HG03159 (cell line): Measurements from ENCODE around the gene STX8.
"Not testable (repeated sequence)": the region's sequence is repeated elsewhere in the genome, so short reads cannot be mapped to it uniquely, and the experiment has no call there.

ENCODE experiments used
- ATAC-seq: cut with Tn5 transposase; IDR thresholded peaks from one replicate; pipeline ENCODE4 v1.9.1; 2021; ENCODE audit warnings: mild to moderate bottlenecking, moderate library complexity; ENCODE audit not compliant: unreplicated experiment

Gene STX8, protein sequence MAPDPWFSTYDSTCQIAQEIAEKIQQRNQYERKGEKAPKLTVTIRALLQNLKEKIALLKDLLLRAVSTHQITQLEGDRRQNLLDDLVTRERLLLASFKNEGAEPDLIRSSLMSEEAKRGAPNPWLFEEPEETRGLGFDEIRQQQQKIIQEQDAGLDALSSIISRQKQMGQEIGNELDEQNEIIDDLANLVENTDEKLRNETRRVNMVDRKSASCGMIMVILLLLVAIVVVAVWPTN

DNA sequence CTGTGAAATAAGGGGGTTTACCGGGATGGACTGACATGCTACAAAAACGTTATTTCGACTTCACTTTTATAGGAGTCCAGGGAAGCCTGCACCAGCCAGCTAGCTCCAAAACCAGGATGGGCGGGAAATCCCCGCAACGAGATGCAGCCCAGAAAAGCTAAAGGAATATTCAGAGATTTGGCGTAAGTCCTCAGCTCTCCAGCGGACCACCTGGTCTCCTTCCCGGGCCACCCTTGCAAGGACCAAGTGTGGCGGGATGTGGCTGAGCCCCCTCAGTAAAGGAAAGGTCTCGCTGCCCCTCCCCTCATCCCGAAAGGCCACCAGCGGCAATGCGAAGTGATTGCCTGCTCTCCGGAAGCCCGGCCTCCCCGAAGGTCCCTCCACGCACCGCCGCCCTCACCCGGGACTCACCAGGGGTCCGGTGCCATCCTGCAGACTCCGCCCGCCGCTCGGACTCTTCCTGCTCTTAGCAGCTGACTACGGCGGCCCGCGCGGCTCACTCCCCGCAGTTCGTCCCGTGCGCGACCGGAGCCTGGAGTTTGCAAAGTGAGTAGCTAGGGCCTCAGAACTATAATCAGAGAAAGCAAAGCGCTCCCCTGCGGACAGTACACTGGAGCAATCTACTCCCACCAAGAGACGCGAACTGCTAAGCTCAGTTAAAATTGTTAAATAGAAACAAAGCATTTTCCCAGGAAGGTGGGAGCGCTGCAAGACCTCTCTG lies at the start of gene STX8:
Gene STX8 (minus strand): TSS at position 440 of the 721 bp plus-strand sequence. CDS start 12 bp downstream, at position 428.
- peak; percentile 80 for ATAC-seq

DNA sequence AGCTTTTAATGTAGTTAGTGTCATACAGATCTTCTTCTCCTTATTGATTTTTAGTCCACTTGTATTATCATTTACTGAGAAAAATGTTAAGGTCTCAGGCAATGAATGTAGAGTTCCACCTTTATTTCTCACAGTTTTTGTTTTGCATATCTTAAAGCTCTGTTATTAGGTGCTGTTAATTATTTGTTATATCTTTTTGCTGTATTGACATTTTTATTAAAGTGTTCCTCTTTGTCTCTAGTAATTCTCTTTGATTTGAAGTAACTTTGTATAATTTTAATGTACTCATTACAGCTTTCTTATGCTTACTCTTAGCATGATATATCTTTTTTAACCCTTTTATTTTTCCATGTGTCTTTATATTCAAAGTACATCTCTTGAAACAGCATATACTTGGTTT lies 47.3 kb upstream of the STX8 start:
- ATAC-seq, result no peak

DNA sequence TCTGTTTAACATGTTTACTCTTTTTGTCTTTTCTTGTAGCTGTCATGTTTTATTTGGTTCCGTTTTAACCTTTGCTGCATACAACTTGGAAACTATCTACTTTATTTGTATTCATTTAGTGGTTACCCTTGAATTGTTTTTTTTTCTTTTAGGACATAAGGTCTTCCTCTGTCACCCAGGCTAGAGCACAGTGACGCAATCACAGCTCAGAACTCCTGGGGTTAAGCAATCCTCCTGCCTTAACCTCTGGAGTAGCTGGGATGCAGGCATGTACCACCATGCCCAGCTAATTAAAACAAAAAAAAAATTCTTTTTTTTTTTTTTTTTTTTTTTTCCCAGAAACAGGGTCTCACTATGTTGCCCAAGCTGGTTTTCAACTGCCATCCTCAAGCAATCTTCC lies 39.9 kb upstream of the STX8 start:
- ATAC-seq, result no peak

DNA sequence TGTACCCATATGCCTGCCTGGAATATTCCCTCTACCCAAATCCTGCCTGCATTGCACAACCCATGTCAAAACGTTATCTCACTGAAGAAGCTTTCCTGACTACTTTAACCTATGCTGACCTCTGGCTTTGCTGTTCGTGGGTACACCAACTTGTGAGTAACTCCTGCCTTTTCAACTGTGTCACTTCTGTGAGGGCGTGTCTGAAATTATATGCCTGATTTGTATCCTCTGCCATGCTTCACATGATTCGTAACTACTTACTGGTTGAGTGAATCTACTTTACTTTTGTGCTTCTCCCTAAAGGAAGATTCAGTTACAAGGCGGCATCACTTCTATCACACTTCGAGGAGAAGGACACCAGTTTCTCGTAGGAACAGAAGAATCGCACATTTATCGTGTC lies 36.4 kb upstream of the STX8 start:
- ATAC-seq, result no peak

DNA sequence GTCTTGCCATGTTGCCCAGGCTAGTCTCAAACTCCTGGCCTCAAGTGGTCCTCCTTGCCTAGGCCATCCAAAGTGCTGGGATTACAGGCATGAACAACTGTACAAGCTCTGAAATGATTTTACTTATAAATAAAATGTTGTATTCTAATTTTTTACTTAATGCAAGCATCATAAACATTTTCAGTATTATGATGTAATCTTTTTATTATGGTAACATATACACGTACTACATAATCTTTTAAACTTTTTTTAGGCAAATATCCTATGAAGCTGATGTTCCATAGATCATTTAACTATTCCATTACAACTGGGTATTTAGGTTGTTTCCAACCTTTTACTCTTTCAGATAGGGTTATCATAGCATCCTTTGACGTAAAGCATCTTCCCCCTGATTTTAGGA lies 35.9 kb upstream of the STX8 start:
- no peak for ATAC-seq

DNA sequence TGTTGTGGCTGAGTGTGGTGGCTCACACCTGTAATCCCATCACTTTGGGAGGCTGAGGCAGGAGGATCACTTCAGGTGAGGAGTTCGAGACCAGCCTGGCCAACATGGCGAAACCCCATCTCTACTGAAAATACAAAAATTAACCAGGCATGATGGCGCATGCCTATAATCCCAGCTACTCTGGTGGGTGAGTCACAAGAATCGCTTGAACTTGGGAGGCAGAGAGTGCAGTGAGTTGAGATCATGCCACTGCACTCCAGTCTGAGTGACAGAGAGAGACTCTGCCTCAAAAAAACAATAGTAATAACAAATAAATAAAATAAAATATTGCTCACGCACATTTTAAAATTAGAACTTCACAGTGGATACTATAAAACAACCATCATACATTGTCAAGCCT lies 31.4 kb upstream of the STX8 start:
- ATAC-seq, result not testable (repeated sequence)

DNA sequence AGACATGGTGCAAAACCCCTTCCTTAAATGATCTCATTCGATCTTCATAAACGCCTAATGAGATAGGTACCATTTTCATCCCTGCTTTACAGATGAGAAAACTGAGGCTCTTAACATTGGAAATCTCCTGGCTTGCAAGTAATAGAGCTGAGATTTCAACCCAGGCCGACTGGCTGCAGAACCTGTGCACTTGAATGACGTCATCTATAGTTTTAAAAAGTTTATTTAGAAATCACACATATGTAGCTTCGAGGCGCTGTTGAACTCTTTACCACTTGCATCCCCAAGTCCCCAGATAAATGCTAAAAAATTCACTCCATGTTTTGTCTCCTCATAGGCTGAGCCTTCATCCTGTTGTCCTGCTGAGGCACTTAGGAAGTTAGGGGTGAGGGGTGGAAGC lies 30.8 kb upstream of the STX8 start:
- ATAC-seq, result no peak

DNA sequence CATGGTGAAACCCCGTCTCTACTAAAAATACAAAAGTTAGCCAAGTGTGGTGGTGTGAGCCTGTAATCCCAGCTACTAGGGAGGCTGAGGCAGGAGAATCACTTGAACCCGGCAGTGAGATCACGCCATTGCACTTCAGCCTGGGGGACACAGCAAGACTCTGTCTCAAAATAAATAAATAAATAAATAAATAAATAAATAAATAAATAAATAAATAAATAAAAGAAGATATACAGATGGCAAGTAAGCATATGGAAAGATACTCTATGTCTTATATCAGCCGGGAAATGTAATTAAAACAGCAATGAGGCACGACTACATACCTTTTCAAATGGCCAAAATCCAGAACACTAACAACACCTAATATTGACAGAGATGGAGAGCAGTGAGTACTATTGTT lies 29.0 kb upstream of the STX8 start:
- not testable (repeated sequence) for ATAC-seq

DNA sequence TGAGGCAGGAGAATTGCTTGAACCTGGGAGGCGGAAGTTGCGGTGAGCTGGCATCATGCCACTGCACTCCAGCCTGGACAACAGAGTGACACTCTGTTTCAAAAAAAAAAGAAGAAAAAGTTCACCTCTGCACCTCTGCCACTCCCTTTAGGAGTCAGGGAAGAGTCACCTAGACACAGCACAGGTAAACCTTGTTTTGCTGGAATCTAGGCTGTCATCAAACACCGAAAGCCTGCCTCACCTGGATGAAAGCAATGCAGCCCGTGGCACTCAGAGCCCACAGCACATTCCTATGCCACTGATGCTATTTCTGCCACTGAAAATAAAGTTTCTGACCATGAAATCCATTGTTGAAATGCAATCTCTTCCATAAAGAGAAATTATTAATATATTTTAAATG lies 23.0 kb upstream of the STX8 start:
- no peak for ATAC-seq

DNA sequence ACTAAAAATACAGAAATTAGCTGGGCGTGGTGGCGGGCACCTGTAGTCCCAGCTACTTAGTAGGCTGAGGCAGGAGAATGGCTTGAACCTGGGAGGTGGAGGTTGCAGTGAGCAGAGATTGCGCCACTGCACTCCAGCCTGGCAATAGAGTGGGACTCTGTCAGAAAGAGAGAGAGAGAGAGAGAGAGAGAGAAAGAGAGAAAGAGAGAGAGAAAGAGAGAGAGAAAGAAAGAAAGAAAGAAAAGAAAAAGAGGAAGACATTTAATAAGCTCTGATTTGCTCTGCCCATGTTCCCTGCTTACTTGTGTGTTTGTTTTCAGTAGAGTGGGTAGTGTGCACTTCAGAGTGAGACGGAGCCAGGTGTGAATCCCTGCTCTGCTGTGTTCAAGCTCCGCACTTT lies 22.0 kb upstream of the STX8 start:
- not testable (repeated sequence) for ATAC-seq

DNA sequence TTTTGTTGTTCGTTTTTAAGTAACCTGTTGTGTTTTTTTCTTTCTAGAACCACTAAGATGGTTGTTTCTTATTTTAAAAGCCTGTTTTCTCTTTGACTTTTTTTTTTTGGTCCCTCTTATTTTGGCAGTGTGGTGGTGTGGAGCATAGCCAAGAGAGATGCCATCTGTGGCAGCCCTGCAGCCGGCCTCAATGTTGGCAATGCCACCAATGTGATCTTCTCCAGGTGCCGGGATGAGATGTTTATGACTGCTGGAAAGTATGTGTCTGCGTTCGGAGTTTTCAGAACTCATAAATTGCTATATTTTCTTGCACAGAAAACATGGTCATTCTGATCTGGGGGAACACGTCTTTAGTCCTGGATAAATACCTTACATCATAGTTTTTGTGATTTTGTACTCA lies 18.4 kb upstream of the STX8 start:
- no peak for ATAC-seq

DNA sequence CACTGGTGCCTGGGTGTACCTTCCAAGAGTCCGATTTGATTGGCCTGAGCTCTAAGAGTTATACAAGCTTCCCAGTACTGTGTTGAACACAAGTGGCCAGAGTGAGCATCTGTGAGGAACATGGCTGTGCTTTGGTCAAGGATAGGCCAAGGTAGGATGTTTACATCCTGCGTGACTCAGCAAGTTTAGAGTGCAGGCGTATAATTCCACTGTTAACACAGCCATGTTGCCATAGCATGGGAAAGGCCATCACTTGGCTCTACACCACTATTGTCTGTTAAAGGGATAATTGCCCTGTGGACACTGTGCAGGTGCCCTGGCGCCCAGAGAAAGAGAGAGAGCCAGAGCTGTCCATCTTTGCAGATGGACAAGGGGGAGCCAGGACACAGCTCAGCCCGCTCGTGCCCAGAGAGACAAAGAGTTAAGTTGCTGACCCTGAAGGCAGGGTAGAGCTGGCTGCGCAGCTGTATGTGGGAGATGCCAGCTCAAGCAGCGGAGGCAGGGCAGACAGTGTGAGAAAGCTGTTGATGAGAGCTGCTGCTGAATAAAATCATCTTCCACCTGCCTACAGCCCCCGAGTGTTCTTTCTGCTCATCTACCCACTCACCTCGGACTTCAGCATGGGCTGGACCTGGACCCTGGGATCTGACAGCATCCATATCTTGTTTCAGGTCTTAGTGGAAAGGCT lies 12.5 kb upstream of the STX8 start:
- ATAC-seq, result no peak

DNA sequence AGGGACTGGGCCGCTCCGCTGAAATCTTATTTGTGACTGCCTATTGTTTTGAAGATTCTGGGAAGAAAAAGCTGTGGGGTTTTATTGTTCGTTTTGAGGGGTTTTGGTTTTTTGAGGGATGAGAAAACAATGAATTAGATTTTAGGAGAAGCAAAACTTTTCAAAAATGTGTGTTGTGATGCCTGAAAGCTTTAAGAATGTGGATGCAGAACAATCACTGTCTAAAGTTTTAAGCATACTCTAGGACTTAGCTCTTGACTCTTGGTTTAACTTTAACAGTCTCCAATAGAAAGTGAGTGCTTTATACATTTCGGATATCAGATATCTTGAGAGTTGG lies 1.7 kb upstream of the STX8 start:
- ATAC-seq, result no peak

DNA sequence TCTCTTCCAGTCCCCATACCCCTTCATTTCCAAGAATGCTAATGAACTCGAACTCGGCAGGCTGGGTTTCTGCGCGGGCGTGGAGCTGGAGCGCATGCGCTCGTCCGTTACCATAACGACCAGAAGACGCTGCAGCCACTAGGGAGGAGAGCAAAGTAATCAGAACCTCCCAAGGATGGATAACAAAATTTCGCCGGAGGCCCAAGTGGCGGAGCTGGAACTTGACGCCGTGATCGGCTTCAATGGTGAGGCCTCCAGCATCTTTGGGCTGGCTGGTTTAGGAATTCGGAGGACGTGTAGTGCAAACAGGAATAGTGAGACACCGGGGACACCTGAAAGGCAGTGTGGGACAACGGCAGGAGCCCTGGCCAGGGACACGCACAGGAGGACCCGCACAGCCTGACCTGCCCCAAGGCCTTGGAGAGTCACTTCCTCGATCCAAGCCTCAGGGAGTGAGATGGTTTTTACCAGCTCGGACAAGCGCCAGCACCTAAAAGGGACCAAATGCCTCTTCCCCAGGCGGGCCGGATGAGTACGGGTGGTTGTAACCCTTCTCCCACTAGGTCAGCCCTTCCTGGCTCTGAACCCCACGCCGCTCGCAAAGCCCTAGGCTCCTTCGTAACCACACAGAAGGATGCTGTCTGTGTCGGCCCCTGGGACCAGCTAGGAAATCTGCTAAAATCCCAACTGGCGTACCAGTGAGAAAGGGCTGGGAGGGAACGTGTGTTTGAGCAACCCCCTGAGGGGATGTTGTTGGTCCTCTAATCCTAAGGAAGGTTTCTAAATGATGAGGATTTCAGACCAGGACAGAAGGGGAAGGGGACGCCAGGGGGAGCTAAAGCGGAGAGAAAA lies 1.1 kb upstream of the STX8 start, which contains the start of gene CFAP52:
Gene CFAP52 (plus strand): TSS at position 122 of the 852 bp plus-strand sequence. CDS start 54 bp downstream, at position 176.
- ATAC-seq, result peak; percentile 57

DNA sequence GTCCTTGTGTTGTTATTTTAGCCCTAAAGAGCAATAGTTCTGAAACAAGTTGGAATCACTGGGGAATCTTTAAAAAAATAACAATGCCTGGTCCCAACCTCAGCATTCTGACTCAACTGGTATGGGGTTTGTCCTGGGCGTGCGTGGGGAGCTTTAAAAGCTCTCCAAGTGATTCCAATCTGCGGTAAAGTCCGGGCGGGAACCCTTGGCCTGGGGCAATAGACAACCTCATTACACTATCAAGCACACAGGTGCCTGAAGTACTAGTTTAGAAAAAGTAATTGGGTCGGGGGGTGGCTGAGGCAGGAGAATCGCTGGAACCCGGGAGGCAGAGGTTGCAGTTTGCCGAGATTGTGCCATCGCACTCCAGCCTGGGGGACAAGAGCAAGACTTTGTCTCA lies 4.4 kb downstream of the STX8 start:
- no peak for ATAC-seq

DNA sequence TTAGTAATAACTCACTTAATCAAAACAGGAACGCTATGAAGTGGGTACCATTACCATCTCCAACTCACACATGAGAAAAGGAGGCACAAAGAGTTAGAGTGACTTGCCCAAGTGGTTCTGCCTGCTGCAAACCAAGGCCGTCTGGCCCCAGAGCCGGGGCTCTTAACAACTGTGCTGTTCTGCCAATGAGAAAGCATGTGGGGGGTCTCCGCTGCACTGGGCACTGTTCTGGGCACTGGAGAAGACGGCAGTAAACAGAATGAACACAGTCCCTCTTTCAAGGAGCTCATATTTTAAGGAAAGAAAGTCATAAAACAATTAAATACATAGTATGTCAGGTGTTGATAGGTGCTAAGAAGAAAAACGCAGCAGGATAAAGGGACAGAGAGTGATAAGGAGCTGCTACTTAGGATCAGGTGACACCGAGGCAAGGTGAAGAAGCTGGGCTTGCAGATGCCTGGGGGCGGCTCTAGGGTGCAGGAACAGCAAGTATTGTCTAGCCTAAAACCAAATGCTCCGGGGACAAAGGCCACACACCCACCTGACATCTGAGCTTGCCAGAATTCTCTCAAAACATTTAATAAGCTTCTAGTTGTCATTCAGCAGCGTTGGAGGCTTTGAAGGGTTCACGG lies 6.5 kb downstream of the STX8 start:
- ATAC-seq, result no peak

DNA sequence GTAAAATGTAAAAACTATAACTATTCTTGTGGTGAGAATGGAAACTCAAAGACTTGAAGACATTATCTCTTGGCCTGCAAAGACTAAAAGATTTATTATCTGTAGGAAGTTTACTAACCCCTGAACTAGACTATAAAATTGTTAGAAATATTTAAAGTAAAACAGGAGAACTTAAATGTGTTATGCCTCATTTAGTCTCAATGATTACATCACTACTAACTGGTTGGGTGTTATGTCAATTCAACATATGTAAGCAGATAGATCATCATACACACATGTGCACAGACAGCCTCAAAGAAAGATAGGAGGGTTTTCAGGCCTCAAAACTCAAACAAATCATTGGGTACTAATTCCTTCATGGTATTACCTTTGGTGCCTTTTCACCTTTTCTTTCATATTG lies 7.6 kb downstream of the STX8 start:
- ATAC-seq, result no peak

DNA sequence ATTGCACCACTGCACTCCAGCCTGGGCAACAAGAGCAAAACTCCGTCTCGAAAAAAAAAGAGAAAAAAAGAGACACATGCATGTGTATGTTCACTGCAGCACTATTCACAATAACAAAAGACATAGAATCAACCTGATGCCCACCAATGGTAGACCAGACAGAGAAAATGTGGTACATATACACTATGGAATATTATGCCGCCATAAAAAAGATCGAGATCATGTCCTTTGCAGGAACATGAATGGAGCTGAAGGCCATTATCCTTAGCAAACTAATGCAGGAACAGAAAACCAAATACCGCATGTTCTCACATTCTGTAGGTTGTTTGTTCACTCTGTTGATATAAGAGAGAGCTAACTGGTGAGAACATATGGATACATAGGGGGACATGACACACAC lies 8.9 kb downstream of the STX8 start:
- not testable (repeated sequence) for ATAC-seq

DNA sequence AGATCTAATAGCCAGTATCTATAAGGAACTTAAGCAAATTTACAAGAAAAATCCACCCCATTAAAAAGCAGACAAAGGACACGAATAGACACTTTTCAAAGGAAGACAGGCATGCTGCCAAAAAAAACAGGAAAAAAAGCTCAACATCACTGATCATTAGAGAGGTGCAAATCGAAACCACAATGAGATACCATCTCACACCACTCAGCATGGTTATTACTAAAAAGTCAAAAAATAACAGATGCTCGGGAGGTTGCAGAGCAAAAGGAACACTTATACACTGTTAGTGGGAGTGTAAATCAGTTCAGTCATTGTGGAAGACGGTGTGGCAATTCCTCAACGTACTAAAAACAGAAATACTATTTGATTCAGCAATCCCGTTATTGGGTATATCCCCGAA lies 9.6 kb downstream of the STX8 start:
- ATAC-seq, result no peak

DNA sequence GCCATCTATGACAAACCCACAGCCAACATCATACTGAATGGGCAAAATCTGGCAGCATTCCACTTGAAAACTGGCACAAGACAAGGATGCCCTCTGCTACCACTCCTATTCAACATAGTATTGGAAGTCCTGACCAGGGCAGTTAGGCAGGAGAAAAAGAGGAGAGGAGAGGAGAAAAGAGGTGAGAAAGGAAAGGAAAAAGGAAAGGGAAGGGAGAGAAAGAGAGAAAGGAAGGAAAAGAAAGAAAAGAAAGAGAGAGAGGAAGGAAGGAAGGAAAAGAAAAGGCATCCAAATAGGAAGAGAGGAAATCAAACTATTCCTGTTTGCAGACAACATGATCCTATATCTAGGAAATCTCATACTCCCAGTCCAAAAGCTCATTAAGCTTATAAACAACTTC lies 11.5 kb downstream of the STX8 start:
- ATAC-seq, result no peak

DNA sequence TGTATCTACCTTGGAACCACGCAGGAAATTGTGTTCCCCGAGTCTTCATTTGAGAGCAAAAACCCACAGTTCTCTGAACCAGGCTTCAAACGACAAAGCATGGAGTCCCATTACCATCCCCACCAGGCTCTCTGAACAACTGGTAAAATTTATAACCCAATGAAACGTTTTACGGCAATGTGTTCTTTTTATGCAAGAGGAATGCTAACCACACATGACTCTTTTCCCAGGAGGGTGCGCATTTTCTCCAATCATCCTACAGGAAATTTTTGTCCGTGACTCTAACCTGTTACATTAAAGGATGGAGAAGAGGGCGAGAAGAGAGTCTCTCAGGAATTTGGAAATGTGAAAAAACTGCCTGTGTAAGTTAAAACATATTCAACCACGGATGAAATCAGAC lies 17.8 kb downstream of the STX8 start:
- no peak for ATAC-seq
